Endodermal cell (in vitro differentiated cells): Measurements from ENCODE around the gene TYW1B. TPM values are rescaled to one million over a fixed set of nuclear protein-coding genes. Genes with fewer than 3 reads are reported as not detected.
"Not testable (repeated sequence)": the region's sequence is repeated elsewhere in the genome, so short reads cannot be mapped to it uniquely, and the experiment has no call there.

ENCODE experiments used
- DNase-seq: peaks from one replicate; pipeline ENCODE4 v3.0.0-alpha.2; 2017
- H3K27ac ChIP-seq: 2 replicates; pipeline ENCODE4 v1.5.1; 2013; ENCODE audit warnings: mild to moderate bottlenecking, low read depth, low read length, moderate library complexity
- H3K27me3 ChIP-seq: 2 replicates; pipeline ENCODE4 v1.6.1; 2013; ENCODE audit warnings: mild to moderate bottlenecking, low read length, moderate library complexity; ENCODE audit not compliant: insufficient read depth, control insufficient read depth, poor library complexity, severe bottlenecking
- H3K36me3 ChIP-seq: 2 replicates; pipeline ENCODE4 v1.7.0; 2013; ENCODE audit warnings: mild to moderate bottlenecking, low read length, moderate library complexity; ENCODE audit not compliant: control insufficient read depth, insufficient read depth
- H3K4me1 ChIP-seq: one replicate; pipeline ENCODE4 v1.7.0; 2013; ENCODE audit warnings: low read length; ENCODE audit not compliant: control insufficient read depth, insufficient read depth
- H3K4me3 ChIP-seq: 2 replicates; pipeline ENCODE4 v1.5.1; 2013; ENCODE audit warnings: mild to moderate bottlenecking, low read length, moderate library complexity
- H3K9ac ChIP-seq: 2 replicates; pipeline ENCODE4 v1.6.1; 2013; ENCODE audit warnings: mild to moderate bottlenecking, low read length, moderate library complexity; ENCODE audit not compliant: poor library complexity, severe bottlenecking; ENCODE audit errors: extremely low read depth
- H3K9me3 ChIP-seq: 2 replicates; pipeline ENCODE4 v1.6.1; 2013; ENCODE audit warnings: mild to moderate bottlenecking, low read length, moderate library complexity; ENCODE audit not compliant: control insufficient read depth
- H3K27ac Mint-ChIP-seq: 2 replicates; pipeline ENCODE4 v1.8.0; 2020; ENCODE audit warnings: mixed read lengths
- H3K27me3 Mint-ChIP-seq: 2 replicates; pipeline ENCODE4 v1.8.0; 2021; ENCODE audit warnings: mild to moderate bottlenecking, mixed read lengths; ENCODE audit not compliant: insufficient read depth
- H3K36me3 Mint-ChIP-seq: 2 replicates; pipeline ENCODE4 v1.8.0; 2020; ENCODE audit warnings: low read depth, mixed read lengths
- H3K4me1 Mint-ChIP-seq: 2 replicates; pipeline ENCODE4 v1.8.0; 2020; ENCODE audit warnings: mixed read lengths
- H3K4me3 Mint-ChIP-seq: 2 replicates; pipeline ENCODE4 v1.8.0; 2020; ENCODE audit warnings: mild to moderate bottlenecking, moderate library complexity, mixed read lengths
- H3K9me3 Mint-ChIP-seq: 2 replicates; pipeline ENCODE4 v1.8.0; 2020; ENCODE audit warnings: mild to moderate bottlenecking, mixed read lengths
- WGBS, 2 experiments: methylation state at CpG; one replicate each; pipeline versions ENCODE4 v1.1.5 to v1.1.7; 2013; ENCODE audit warnings: missing lambda C conversion rate in 2 of 2, mixed read lengths in 1 of 2; ENCODE audit not compliant: insufficient coverage in 1 of 2, insufficient read length in 1 of 2; 5-methylcytosine and 5-hydroxymethylcytosine counted together
- total RNA-seq, 2 donors: library from RNA; stranded (reverse); fragmentation: NEBNext Ultra II Directional in 1 of 2; extraction: Animal tissue kit (Norgen Biotek cat#: 25700) in 1 of 2; gene quantifications; 2 replicates in 1 of 2; 3 replicates in 1 of 2; pipeline ENCODE4 v1.2.1, GENCODE V29; 2021
- TF ChIP-seq, protein P1 (sequence below): fragments of 200-600 bp; sonication (generic); conservative IDR thresholded peaks from 2 replicates; pipeline ENCODE4 v1.5.0; 2021; ENCODE audit warnings: antibody characterized with exemption, mild to moderate bottlenecking

Gene TYW1B
- total RNA-seq, 2 donors from 2014 or later: 3.7 to 3.9 TPM

DNA sequence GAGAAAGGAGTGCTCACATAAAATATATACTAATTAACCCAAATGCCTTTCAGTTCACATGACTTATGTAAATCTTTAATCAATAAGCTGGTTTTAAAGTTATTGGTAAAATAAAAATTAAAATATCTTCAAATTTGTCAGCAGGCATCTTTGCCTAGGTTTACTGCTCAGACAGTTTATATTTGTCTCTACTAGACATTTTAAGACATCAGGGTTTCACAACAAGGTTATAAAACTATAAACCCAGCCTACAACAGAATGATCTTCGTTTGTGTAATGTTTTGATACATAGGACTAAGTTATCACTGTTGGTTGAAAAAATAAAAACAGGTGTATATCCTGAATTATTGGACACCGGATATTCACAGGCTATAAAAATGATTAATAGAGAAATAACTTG is 67.4 kb downstream of the TYW1B start:
- no peaks in the 10 kb centered on the region for H3K4me1 ChIP-seq
- H3K27me3 Mint-ChIP-seq: no peaks in the 10 kb centered on the region
- H3K4me3 Mint-ChIP-seq: no peak overlapping the region
- H3K9me3 ChIP-seq: peaks cover 31% of the 10 kb centered on the region
- H3K9ac ChIP-seq: no peak overlapping the region
- no peaks in the 10 kb centered on the region for H3K4me1 Mint-ChIP-seq
- H3K36me3 Mint-ChIP-seq: peaks cover 32% of the 10 kb centered on the region
- no peak overlapping the region for H3K27ac Mint-ChIP-seq
- DNase-seq: no peak
- H3K27ac ChIP-seq: no peak overlapping the region
- no peak overlapping the region for H3K4me3 ChIP-seq
- no peaks in the 10 kb centered on the region for H3K36me3 ChIP-seq
- H3K27me3 ChIP-seq: no peaks in the 10 kb centered on the region
- TF ChIP-seq, protein P1, sequence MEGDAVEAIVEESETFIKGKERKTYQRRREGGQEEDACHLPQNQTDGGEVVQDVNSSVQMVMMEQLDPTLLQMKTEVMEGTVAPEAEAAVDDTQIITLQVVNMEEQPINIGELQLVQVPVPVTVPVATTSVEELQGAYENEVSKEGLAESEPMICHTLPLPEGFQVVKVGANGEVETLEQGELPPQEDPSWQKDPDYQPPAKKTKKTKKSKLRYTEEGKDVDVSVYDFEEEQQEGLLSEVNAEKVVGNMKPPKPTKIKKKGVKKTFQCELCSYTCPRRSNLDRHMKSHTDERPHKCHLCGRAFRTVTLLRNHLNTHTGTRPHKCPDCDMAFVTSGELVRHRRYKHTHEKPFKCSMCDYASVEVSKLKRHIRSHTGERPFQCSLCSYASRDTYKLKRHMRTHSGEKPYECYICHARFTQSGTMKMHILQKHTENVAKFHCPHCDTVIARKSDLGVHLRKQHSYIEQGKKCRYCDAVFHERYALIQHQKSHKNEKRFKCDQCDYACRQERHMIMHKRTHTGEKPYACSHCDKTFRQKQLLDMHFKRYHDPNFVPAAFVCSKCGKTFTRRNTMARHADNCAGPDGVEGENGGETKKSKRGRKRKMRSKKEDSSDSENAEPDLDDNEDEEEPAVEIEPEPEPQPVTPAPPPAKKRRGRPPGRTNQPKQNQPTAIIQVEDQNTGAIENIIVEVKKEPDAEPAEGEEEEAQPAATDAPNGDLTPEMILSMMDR: no peak
- peaks cover 30% of the 10 kb centered on the region for H3K9me3 Mint-ChIP-seq
- 94% methylated on average over 2 of the region's 2 CpGs; no CpG with 5 or more reads in 1 of the 2 experiments for WGBS, 2 experiments

DNA sequence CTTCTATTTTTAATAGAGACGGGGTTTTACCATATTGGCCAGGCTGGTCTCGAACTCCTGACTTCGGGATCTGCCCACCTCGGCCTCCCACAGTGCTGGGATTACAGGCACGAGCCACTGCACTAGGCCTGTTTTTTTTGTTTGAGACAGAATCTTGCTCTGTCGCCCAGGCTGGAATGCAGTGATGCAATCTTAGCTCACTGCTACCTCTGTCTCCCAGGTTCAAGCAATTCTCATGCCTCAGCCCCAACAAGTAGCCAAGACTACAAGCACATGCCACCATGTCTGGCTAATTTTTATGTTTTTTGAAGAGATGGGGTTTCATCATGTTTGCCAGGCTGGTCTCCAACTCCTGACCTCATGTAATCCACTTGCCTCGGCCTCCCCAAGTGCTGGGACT is 73.7 kb downstream of the TYW1B start:
- H3K27ac ChIP-seq: no peak overlapping the region

DNA sequence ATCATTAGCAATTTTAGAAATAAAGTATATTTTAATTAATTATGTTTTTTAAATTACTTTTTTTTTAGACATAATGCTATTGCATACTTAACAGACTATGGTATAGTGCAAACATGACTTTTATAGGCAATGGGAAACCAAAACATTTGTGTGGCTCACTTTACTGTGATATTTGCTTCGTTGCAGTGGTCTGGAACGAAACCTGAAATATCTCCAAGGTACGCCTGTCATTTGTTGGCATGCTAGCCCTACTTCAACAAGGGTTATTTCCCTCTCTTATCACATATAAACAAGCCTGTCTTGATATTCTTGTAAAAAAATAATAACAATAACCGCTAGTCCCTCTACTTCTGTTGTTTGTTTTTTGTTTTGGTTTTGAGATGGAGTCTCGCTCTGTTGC is 74.2 kb downstream of the TYW1B start:
- Histone ChIP-seq H3K4me3 (no peak overlapping the region), H3K36me3 (no peaks in the 10 kb centered on the region), H3K4me1 (no peaks in the 10 kb centered on the region), H3K27ac (no peak overlapping the region), H3K9me3 (peaks cover 9% of the 10 kb centered on the region), H3K27me3 (no peaks in the 10 kb centered on the region), H3K9ac (no peak overlapping the region)
- Mint-ChIP-seq H3K27me3 (no peaks in the 10 kb centered on the region), H3K36me3 (peaks cover 23% of the 10 kb centered on the region), H3K4me1 (no peaks in the 10 kb centered on the region), H3K9me3 (peaks cover 21% of the 10 kb centered on the region), H3K4me3 (no peak overlapping the region), H3K27ac (peak overlapping the region; percentile 55)
- DNase-seq: no peak
- TF ChIP-seq, protein P1: no peak
- 96 to 100% methylated on average over 4 to 5 of the region's 5 CpGs for WGBS, 2 experiments

More for the DNA sequence above, 73.7 kb downstream of the TYW1B start:
- Mint-ChIP-seq H3K27me3 (no peaks in the 10 kb centered on the region), H3K27ac (peak overlapping the region; percentile 55), H3K4me3 (no peak overlapping the region), H3K9me3 (peaks cover 25% of the 10 kb centered on the region), H3K4me1 (no peaks in the 10 kb centered on the region), H3K36me3 (peaks cover 26% of the 10 kb centered on the region)
- H3K27me3 ChIP-seq: no peaks in the 10 kb centered on the region
- TF ChIP-seq, protein P1: no peak
- no peak overlapping the region for H3K4me3 ChIP-seq
- H3K9ac ChIP-seq: no peak overlapping the region
- DNase-seq: no peak
- WGBS, 2 experiments: 92 to 94% methylated on average over 6 to 7 of the region's 7 CpGs
- H3K9me3 ChIP-seq: peaks cover 15% of the 10 kb centered on the region
- H3K36me3 ChIP-seq: no peaks in the 10 kb centered on the region
- H3K4me1 ChIP-seq: no peaks in the 10 kb centered on the region

DNA sequence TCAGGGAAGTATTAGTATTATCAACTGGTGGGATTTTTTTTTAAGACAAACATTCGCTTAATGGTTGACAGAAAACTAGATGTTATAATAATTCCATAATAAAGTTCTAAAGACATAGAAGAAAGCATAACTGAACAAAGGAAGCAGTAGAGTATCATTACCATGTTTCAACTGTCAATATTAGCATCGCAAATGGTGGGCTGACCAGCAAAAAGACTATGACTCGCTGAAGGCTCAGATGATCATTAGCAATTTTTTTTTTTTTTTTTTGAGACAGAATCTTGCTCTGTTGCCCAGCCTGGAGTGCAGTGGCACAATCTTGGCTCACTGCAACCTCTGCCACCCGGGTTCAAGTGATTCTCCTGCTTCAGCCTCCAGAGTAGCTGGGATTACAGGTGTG is 74.8 kb downstream of the TYW1B start:
- not testable (repeated sequence) for H3K9me3 ChIP-seq, H3K4me3 Mint-ChIP-seq, H3K4me1 Mint-ChIP-seq, H3K36me3 ChIP-seq, H3K27me3 Mint-ChIP-seq, H3K9ac ChIP-seq, H3K27ac ChIP-seq, H3K4me3 ChIP-seq, H3K27ac Mint-ChIP-seq, DNase-seq, H3K27me3 ChIP-seq, H3K4me1 ChIP-seq
- 88 to 100% methylated on average over 3 to 4 of the region's 4 CpGs for WGBS, 2 experiments
- Mint-ChIP-seq H3K36me3 (peaks cover 18% of the 10 kb centered on the region), H3K9me3 (peaks cover 17% of the 10 kb centered on the region)
